ENCODE results near the gene RXFP4. TPM values are rescaled to one million over a fixed set of nuclear protein-coding genes. Genes with fewer than 3 reads are reported as not detected.

RXFP4 gene
- total RNA-seq, 1 experiment from 2014 or later = not detected

DNA sequence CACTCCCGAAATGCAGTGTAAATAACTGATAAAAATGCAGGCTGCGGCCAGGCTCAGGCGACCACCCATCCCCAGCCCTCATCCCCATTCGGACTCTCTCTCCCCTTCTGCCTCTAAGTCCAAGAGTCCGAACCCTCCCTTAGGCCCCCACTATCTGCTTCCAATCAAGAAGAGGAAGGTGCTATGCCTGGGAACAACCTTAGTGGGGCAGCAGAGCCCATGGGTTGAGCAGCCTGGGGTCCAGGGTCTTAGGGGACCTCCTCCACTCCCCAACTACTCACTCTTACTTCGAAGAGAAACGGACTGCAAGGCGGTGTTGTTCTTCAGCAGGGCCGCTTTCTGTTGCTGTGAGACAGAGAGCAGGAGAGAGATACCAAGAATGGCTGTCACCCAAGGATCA is 24.7 kb downstream of the RXFP4 start:
- Histone ChIP-seq H3K36me3 (ENCODE audit: low read depth) (peaks cover 56% of the 10 kb centered on the region), H3K4me3 (no peak overlapping the region), H3K9me3 (ENCODE audit: insufficient read depth, low read depth) (no peaks in the 10 kb centered on the region), H3K27ac (no peak overlapping the region), H3K79me2 (ENCODE audit: low read depth) (peaks cover 49% of the 10 kb centered on the region), H3K4me2 (no peak overlapping the region), H3K4me1 (replicated peaks; ENCODE audit: insufficient read depth) (peaks cover 23% of the 10 kb centered on the region), H2AFZ (no peak overlapping the region), H3K27me3 (ENCODE audit: insufficient read depth, low read depth) (no peaks in the 10 kb centered on the region), H4K20me1 (ENCODE audit: insufficient read depth) (peaks cover 54% of the 10 kb centered on the region), H3K9me2 (ENCODE audit: insufficient read depth) (no peaks in the 10 kb centered on the region), H3F3A (ENCODE audit: insufficient read depth, low read depth) (peaks cover 82% of the 10 kb centered on the region)
- ChIA-PET CTCF (no interaction called here), POLR2A (ENCODE audit: unreplicated experiment) (no interaction called here)
- no TSS peak for BruUV-seq (replicated peaks)
- intact Hi-C loops (cut with micrococcal nuclease; ENCODE audit: unreplicated experiment) = no loop called here
- TF ChIP-seq CTCF (conservative IDR thresholded peaks at IDR 0.05) (no peak), EZH2 (IDR thresholded peaks at IDR 0.05; ENCODE audit: low read depth) (no peak)
- DNase-seq = no peak

DNA sequence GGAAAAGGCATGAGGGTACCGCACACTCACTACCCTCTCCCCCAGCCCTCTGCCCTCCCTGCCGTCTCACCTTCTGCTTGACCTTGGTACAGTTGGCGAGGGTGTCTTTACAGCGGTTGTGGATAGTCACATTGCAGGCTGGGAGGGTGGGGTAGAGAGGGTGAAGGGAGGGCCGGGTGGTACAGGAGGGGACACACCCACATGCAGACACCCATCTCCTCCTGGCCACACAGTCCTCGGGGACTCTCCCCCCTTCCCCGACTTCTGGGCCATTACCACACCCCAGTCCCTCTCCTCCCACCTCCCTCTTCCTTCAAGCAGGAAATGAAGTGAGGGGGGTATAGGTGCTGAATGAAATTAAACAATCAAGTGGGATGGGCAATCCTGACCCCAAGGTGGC is 25.3 kb downstream of the RXFP4 start:
- TF ChIP-seq CTCF (conservative IDR thresholded peaks at IDR 0.05) (no peak), EZH2 (IDR thresholded peaks at IDR 0.05; ENCODE audit: low read depth) (no peak)
- no TSS peak for BruUV-seq (replicated peaks)
- H3K4me2 ChIP-seq = no peak overlapping the region
- H3K4me1 ChIP-seq (replicated peaks; ENCODE audit: insufficient read depth) = peaks cover 17% of the 10 kb centered on the region
- POLR2A ChIA-PET (ENCODE audit: unreplicated experiment) = no interaction called here
- H3K27ac ChIP-seq = no peak overlapping the region
- H3K9me2 ChIP-seq (ENCODE audit: insufficient read depth) = no peaks in the 10 kb centered on the region
- peaks cover 59% of the 10 kb centered on the region for H4K20me1 ChIP-seq (ENCODE audit: insufficient read depth)
- no peak for DNase-seq
- H3K36me3 ChIP-seq (ENCODE audit: low read depth) = peaks cover 51% of the 10 kb centered on the region
- intact Hi-C loops (cut with micrococcal nuclease; ENCODE audit: unreplicated experiment) = no loop called here
- no peak overlapping the region for H2AFZ ChIP-seq
- H3F3A ChIP-seq (ENCODE audit: insufficient read depth, low read depth) = peaks cover 77% of the 10 kb centered on the region
- no peaks in the 10 kb centered on the region for H3K9me3 ChIP-seq (ENCODE audit: insufficient read depth, low read depth)
- CTCF ChIA-PET = no interaction called here
- H3K4me3 ChIP-seq = no peak overlapping the region
- peaks cover 50% of the 10 kb centered on the region for H3K79me2 ChIP-seq (ENCODE audit: low read depth)
- no peaks in the 10 kb centered on the region for H3K27me3 ChIP-seq (ENCODE audit: insufficient read depth, low read depth)

- peaks cover 57% of the 10 kb centered on the region for H3K79me2 ChIP-seq (ENCODE audit: low read depth)
- no peak overlapping the region for H2AFZ ChIP-seq
- H3K4me2 ChIP-seq = no peak overlapping the region
- no peaks in the 10 kb centered on the region for H3K27me3 ChIP-seq (ENCODE audit: insufficient read depth, low read depth)
- H3K27ac ChIP-seq = no peak overlapping the region
- CTCF ChIA-PET = interaction anchor here (0.5 to 0.7 kb wide), 3 partner anchors 20 to 207 kb away, joined by 5 to 13 read pairs (median 10); no protein-coding TSS in a partner anchor
- H3K4me3 ChIP-seq = no peak overlapping the region
- TF ChIP-seq CTCF (conservative IDR thresholded peaks at IDR 0.05) = no peak
- TF ChIP-seq EZH2 (IDR thresholded peaks at IDR 0.05; ENCODE audit: low read depth) = no peak
- no peaks in the 10 kb centered on the region for H3K9me2 ChIP-seq (ENCODE audit: insufficient read depth)
- BruUV-seq (replicated peaks) = no TSS peak
- DNase-seq = no peak
- H3F3A ChIP-seq (ENCODE audit: insufficient read depth, low read depth) = peaks cover 80% of the 10 kb centered on the region
- peaks cover 51% of the 10 kb centered on the region for H3K36me3 ChIP-seq (ENCODE audit: low read depth)
- H3K9me3 ChIP-seq (ENCODE audit: insufficient read depth, low read depth) = no peaks in the 10 kb centered on the region
- peaks cover 15% of the 10 kb centered on the region for H3K4me1 ChIP-seq (replicated peaks; ENCODE audit: insufficient read depth)
- H4K20me1 ChIP-seq (ENCODE audit: insufficient read depth) = peaks cover 66% of the 10 kb centered on the region
- intact Hi-C loops (cut with micrococcal nuclease; ENCODE audit: unreplicated experiment) = no loop called here
- POLR2A ChIA-PET (ENCODE audit: unreplicated experiment) = no interaction called here
Observed at GRCh38 chr1:155967341-155968050, 26.1 kb downstream of the RXFP4 start.
